HepG2 (cell line): ENCODE data around the gene TGFB2. TPM values are rescaled to one million over a fixed set of nuclear protein-coding genes. Genes with fewer than 3 reads are reported as not detected.

Experiments used
- ATAC-seq: fragments of 200-7000 bp; cut with Tn5 transposase; 3 replicates; pipeline ENCODE4 v1.9.1; 2020; ENCODE audit warnings: mild to moderate bottlenecking, moderate library complexity
- BruUV-seq: library from RNA; stranded (reverse); fragments of 400-500 nt; replicated peaks from 2 replicates; lab custom pipeline; 2021; lab: Mats Ljungman, UMichigan
- CTCF ChIA-PET: fragments of 300-600 bp; formaldehyde crosslinking; extraction: SDS; loops from one replicate; lab custom pipeline; 2021; ENCODE audit warnings: low total read pairs, inconsistent platforms, low intra/inter-chr PET ratio; lab: Yijun Ruan, JAX
- POLR2A ChIA-PET: fragments of 350-600 bp; sonication (Branson Sonifier 250); formaldehyde crosslinking; loops from one replicate; lab custom pipeline; 2020; ENCODE audit warnings: antibody characterized with exemption, inconsistent platforms; lab: Yijun Ruan, JAX
- DNase-seq: peaks from one replicate; pipeline ENCODE4 v3.0.0-alpha.2; 2015; ENCODE audit warnings: low spot score
- FAIRE-seq: peaks from 3 replicates; lab custom pipeline; 2011; peaks lifted over from hg19 to GRCh38; lab: Jason Lieb, UNC
- H2AFZ ChIP-seq: one replicate; pipeline ENCODE4 v1.6.1; 2011; ENCODE audit warnings: low read length, inconsistent platforms
- H3K27ac ChIP-seq: fragments of 300-600 bp; 3 replicates; pipeline ENCODE4 v1.8.0; 2011; ENCODE audit warnings: mixed run types, mild to moderate bottlenecking, mixed read lengths, low read length, inconsistent platforms; ENCODE audit not compliant: insufficient read depth; ENCODE audit errors: extremely low read length
- H3K27me3 ChIP-seq, 2 experiments: fragments of 200-600 bp in 1 of 2; 2 replicates in 1 of 2; 3 replicates in 1 of 2; pipeline versions ENCODE4 v1.6.0 to v1.8.0; 2011; ENCODE audit warnings: low read length in 2 of 2, mild to moderate bottlenecking in 2 of 2, moderate library complexity in 2 of 2, inconsistent platforms in 1 of 2; ENCODE audit not compliant: insufficient read depth in 2 of 2, control insufficient read depth in 1 of 2
- H3K36me3 ChIP-seq, 2 experiments: fragments of 200-600 bp in 1 of 2; replicated peaks in 1 of 2; 2 replicates in 1 of 2; 3 replicates in 1 of 2; pipeline versions ENCODE4 v1.5.1 to v1.8.0; 2011; ENCODE audit warnings: low read length in 2 of 2, inconsistent platforms in 1 of 2; ENCODE audit not compliant: insufficient read depth in 2 of 2, control insufficient read depth in 1 of 2
- H3K4me1 ChIP-seq: 2 replicates; pipeline ENCODE4 v1.5.1; 2012; ENCODE audit warnings: low read length, inconsistent platforms; ENCODE audit not compliant: insufficient read depth
- H3K4me2 ChIP-seq: 2 replicates; pipeline ENCODE4 v1.6.0; 2011; ENCODE audit warnings: low read depth, low read length, inconsistent platforms
- H3K4me3 ChIP-seq, 3 experiments: fragments of 200-600 bp in 1 of 3; sonication (generic), shearing (Covaris generic) in 1 of 3; replicated peaks in 1 of 3; 2 replicates each; pipeline ENCODE4 v1.5.1; 2011 to 2016; ENCODE audit warnings: low read length in 3 of 3, inconsistent platforms in 2 of 3, low read depth in 2 of 3, mild to moderate bottlenecking in 2 of 3, control low read depth in 1 of 3, mixed read lengths in 1 of 3; ENCODE audit not compliant: insufficient read depth in 1 of 3
- H3K79me2 ChIP-seq: one replicate; pipeline ENCODE4 v1.6.1; 2011; ENCODE audit warnings: low read length, inconsistent platforms; ENCODE audit not compliant: insufficient read depth
- H3K9ac ChIP-seq: 2 replicates; pipeline ENCODE4 v1.6.0; 2011; ENCODE audit warnings: mild to moderate bottlenecking, low read depth, low read length, inconsistent platforms; ENCODE audit not compliant: insufficient read depth
- H3K9me3 ChIP-seq: 2 replicates; pipeline ENCODE4 v1.5.1; 2012; ENCODE audit warnings: mild to moderate bottlenecking, low read length
- H4K20me1 ChIP-seq: 2 replicates; pipeline ENCODE4 v1.6.0; 2011; ENCODE audit warnings: inconsistent platforms, mild to moderate bottlenecking, low read length, moderate library complexity; ENCODE audit not compliant: insufficient read depth
- ATF7 ChIP-seq, 2 experiments: fragments of 450-650 bp in 1 of 2; sonication (generic) in 1 of 2; formaldehyde crosslinking in 1 of 2; IDR thresholded peaks; 2 replicates each; pipeline versions ENCODE4 v1.4.0 to v1.6.1; 2016 to 2020; ENCODE audit warnings: antibody characterized with exemption in 1 of 2, mild to moderate bottlenecking in 1 of 2, missing genetic modification reagents in 1 of 2
- FOXJ3 ChIP-seq: sonication (generic); formaldehyde crosslinking; IDR thresholded peaks from 2 replicates; pipeline ENCODE4 v1.4.0; 2020; ENCODE audit warnings: missing genetic modification reagents, mild to moderate bottlenecking, borderline replicate concordance
- HMG20A ChIP-seq: IDR thresholded peaks from 2 replicates; pipeline ENCODE4 v1.6.1; 2016; ENCODE audit warnings: borderline replicate concordance
- KDM6A ChIP-seq: IDR thresholded peaks from 2 replicates; pipeline ENCODE4 v1.6.1; 2016; ENCODE audit warnings: low read depth
- MAF1 ChIP-seq: sonication (generic); formaldehyde crosslinking; IDR thresholded peaks from 2 replicates; pipeline ENCODE4 v1.5.0; 2020; ENCODE audit warnings: missing genetic modification reagents, borderline replicate concordance
- RCOR2 ChIP-seq: IDR thresholded peaks from 2 replicates; pipeline ENCODE4 v1.6.1; 2016; ENCODE audit warnings: missing biosample characterization, missing genetic modification reagents
- ZNF121 ChIP-seq: sonication (generic); formaldehyde crosslinking; IDR thresholded peaks from 2 replicates; pipeline ENCODE4 v1.5.0; 2020; ENCODE audit warnings: mild to moderate bottlenecking, missing genetic modification reagents
- ZNF629 ChIP-seq: sonication (generic); formaldehyde crosslinking; conservative IDR thresholded peaks from 2 replicates; pipeline ENCODE4 v1.5.0; 2020; ENCODE audit warnings: missing genetic modification reagents
- ZNF678 ChIP-seq: sonication (generic); formaldehyde crosslinking; IDR thresholded peaks from 2 replicates; pipeline ENCODE4 v1.4.0; 2020; ENCODE audit warnings: mild to moderate bottlenecking, missing genetic modification reagents
- WGBS: methylation state at CpG from one replicate; pipeline ENCODE4 v1.1.6; 2017; ENCODE audit warnings: low lambda C conversion rate; 5-methylcytosine and 5-hydroxymethylcytosine counted together
- in situ Hi-C: cut with HindIII; loops from 2 replicates; pipeline ENCODE4 v1.10.0; 2017; ENCODE audit warnings: low pct_unique_long_range_greater_than_20kb; ENCODE audit not compliant: extremely low pct_ligation_motif_present
- intact Hi-C: fragments of 100-400 bp; cut with micrococcal nuclease; formaldehyde crosslinking; loops from one replicate; pipeline ENCODE4 v1.10.0; 2022; ENCODE audit not compliant: unreplicated experiment
- polyA plus RNA-seq, 8 experiments: library from polyadenylated mRNA; depleted of rRNA in 3 of 8; stranded (reverse) in 7 of 8; unstranded in 1 of 8; fragments of >200 nt; fragmentation: Illumina TruSeq in 4 of 8; extraction: Trizol in 4 of 8; gene quantifications; 2 replicates each; pipeline versions ENCODE4 v1.2.1 to v1.2.3, GENCODE V29; 2011 to 2016; ENCODE audit warnings: low read depth in 4 of 8, missing spikeins in 1 of 8, mixed read lengths in 1 of 8; ENCODE audit not compliant: insufficient read depth in 1 of 8
- total RNA-seq, 5 experiments: library from RNA; depleted of rRNA; stranded (reverse); fragments of >200 nt; fragmentation: Illumina TruSeq; extraction: Trizol; gene quantifications; 2 replicates each; pipeline ENCODE4 v1.2.3, GENCODE V29; 2016; ENCODE audit warnings: low read depth in 1 of 5
- TF ChIP-seq, protein P1 (sequence below): sonication (generic); formaldehyde crosslinking; IDR thresholded peaks from 2 replicates; pipeline ENCODE4 v1.5.1; 2020; ENCODE audit warnings: mild to moderate bottlenecking, missing genetic modification reagents, borderline replicate concordance
- TF ChIP-seq, protein P2 (sequence below): sonication (generic); formaldehyde crosslinking; IDR thresholded peaks from 2 replicates; pipeline ENCODE4 v1.8.0; 2022; ENCODE audit warnings: missing genetic modification reagents, mild to moderate bottlenecking, moderate library complexity, borderline replicate concordance
- TF ChIP-seq, protein P3 (sequence below): IDR thresholded peaks from 2 replicates; pipeline ENCODE4 v1.6.1; 2016
- TF ChIP-seq, protein P4 (sequence below): sonication (generic); formaldehyde crosslinking; IDR thresholded peaks from 2 replicates; pipeline ENCODE4 v1.8.1; 2023; ENCODE audit warnings: mild to moderate bottlenecking, moderate library complexity, missing genetic modification reagents
- TF ChIP-seq, protein P5 (sequence below): sonication (generic); formaldehyde crosslinking; conservative IDR thresholded peaks from 2 replicates; pipeline ENCODE4 v1.4.0; 2020; ENCODE audit warnings: missing genetic modification reagents

Gene TGFB2
- total and polyA plus RNA-seq, 2 of the 13 experiments (the other 11 are each of a cell fraction or from before 2014, with no cell fraction given): 0.07 TPM; not detected in 1

DNA sequence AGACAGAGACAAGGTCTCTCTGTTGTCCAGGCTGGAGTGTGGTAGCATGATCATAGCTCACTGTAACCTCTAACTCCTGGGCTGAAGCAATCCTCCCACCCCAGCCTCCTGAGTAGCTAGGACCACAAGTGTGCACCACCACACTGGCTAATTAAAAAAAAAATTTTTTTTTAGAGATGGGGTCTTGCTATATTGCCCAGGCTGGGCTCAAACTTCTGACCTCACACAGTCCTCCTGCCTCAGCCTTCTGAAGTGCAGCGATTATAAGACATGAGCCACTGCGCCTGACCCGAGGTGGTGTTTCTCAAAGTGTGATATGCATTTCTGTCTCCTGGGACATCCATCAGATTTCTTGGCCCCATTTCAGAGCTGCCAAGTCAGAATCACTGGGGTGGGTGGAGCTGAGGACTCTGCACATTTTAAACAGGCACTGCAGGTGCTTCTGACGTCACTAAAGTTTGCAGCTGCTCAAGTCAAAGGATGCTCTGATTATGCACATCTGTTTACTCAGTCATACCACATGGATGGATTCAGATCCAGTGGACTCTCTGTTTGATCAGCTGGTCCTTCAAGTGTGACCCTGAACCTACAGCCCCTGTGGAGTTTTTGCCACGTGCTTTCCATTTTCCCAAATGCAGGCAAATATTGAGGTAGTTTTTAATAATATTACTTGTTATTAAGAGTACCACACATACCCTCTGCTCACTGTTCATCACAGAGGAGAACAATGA, 21.4 kb downstream of the TGFB2 start:
- no TSS peak for BruUV-seq
- FAIRE-seq (peak; percentile 47), ATAC-seq (peak; percentile 66), DNase-seq (peak; percentile 86)
- H3K9ac ChIP-seq: no peak overlapping the region; the same call in 1 of the 2 replicates
- no peak overlapping the region for H2AFZ ChIP-seq
- POLR2A ChIA-PET: interaction anchor here (1.2 to 1.8 kb wide), 2 partner anchors 10 to 14 kb away, joined by 4 to 7 read pairs; no protein-coding TSS in a partner anchor
- H4K20me1 ChIP-seq: no peaks in the 10 kb centered on the region
- H3K36me3 ChIP-seq: no peaks in the 10 kb centered on the region
- H3K27me3 ChIP-seq: no peaks in the 10 kb centered on the region
- in situ Hi-C loops: loop anchor here (25.0 kb wide), 1 partner anchor 946 kb away; no protein-coding TSS in a partner anchor
- intact Hi-C loops: loop anchor here (1.0 kb wide), 4 partner anchors 14 to 60 kb away; no protein-coding TSS in a partner anchor
- H3K4me2 ChIP-seq: peak overlapping the region; percentile 54
- peaks cover 68% of the 10 kb centered on the region for H3K4me1 ChIP-seq
- CTCF ChIA-PET: no interaction called here
- no peaks in the 10 kb centered on the region for H3K9me3 ChIP-seq
- no peaks in the 10 kb centered on the region for H3K79me2 ChIP-seq
- 55% methylated on average over 5 of the region's 5 CpGs for WGBS
- H3K27ac ChIP-seq: peak overlapping the region; percentile 54
- H3K4me3 ChIP-seq: no peak overlapping the region; a peak in 1 of 6 replicates
- TF ChIP-seq RCOR2 (peak; percentile 78; the same call in 1 of the 2 replicates), ZNF629 (0 out of 2 replicates have a peak, but pooled peaks have one; percentile 28), KDM6A (CRISPR knock-in tag) (no peak), ZNF678 (no peak), MAF1 (CRISPR knock-in tag) (no peak), ATF7 (IDR thresholded peaks at IDR 0.05) (peak; percentile 62; the same call in 1 of the 2 replicates), ATF7 (CRISPR knock-in tag; IDR thresholded peaks at IDR 0.05) (no peak), ZNF121 (peak; percentile 96), FOXJ3 (CRISPR knock-in tag) (0 out of 2 replicates have a peak, but pooled peaks have one; percentile 13), HMG20A (CRISPR knock-in tag) (peak; percentile 9; the same call in 1 of the 2 replicates)
- TF ChIP-seq, protein P1, sequence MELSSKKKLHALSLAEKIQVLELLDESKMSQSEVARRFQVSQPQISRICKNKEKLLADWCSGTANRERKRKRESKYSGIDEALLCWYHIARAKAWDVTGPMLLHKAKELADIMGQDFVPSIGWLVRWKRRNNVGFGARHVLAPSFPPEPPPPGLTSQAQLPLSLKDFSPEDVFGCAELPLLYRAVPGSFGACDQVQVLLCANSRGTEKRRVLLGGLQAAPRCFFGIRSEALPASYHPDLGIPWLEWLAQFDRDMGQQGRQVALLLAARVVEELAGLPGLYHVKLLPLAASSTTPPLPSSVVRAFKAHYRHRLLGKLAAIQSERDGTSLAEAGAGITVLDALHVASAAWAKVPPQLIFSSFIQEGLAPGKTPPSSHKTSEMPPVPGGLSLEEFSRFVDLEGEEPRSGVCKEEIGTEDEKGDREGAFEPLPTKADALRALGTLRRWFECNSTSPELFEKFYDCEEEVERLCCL (CRISPR knock-in tag): no peak
- TF ChIP-seq, protein P2, sequence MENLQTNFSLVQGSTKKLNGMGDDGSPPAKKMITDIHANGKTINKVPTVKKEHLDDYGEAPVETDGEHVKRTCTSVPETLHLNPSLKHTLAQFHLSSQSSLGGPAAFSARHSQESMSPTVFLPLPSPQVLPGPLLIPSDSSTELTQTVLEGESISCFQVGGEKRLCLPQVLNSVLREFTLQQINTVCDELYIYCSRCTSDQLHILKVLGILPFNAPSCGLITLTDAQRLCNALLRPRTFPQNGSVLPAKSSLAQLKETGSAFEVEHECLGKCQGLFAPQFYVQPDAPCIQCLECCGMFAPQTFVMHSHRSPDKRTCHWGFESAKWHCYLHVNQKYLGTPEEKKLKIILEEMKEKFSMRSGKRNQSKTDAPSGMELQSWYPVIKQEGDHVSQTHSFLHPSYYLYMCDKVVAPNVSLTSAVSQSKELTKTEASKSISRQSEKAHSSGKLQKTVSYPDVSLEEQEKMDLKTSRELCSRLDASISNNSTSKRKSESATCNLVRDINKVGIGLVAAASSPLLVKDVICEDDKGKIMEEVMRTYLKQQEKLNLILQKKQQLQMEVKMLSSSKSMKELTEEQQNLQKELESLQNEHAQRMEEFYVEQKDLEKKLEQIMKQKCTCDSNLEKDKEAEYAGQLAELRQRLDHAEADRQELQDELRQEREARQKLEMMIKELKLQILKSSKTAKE (CRISPR knock-in tag): no peak
- TF ChIP-seq, protein P3, sequence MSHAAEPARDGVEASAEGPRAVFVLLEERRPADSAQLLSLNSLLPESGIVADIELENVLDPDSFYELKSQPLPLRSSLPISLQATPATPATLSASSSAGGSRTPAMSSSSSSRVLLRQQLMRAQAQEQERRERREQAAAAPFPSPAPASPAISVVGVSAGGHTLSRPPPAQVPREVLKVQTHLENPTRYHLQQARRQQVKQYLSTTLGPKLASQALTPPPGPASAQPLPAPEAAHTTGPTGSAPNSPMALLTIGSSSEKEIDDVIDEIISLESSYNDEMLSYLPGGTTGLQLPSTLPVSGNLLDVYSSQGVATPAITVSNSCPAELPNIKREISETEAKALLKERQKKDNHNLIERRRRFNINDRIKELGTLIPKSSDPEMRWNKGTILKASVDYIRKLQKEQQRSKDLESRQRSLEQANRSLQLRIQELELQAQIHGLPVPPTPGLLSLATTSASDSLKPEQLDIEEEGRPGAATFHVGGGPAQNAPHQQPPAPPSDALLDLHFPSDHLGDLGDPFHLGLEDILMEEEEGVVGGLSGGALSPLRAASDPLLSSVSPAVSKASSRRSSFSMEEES (CRISPR knock-in tag): peak; percentile 17; the same call in 1 of the 2 replicates
- TF ChIP-seq, protein P4, sequence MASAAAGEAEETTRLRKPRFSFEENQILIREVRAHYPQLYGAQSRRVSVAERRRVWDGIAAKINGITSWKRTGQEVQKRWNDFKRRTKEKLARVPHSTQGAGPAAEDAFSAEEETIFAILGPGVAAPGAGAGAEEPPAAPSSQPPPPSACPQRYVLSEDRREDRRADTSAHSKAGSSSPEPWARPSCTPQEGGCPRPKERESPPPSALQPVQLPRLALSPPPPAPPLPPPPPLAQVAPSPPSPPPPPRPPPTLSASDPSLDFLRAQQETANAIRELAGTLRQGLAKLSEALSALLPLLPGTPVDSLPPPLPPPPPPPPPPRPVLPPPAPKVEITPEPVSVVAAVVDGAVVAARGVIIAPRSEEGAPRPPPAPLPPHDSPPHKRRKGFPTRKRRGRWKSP: no peak
- TF ChIP-seq, protein P5, sequence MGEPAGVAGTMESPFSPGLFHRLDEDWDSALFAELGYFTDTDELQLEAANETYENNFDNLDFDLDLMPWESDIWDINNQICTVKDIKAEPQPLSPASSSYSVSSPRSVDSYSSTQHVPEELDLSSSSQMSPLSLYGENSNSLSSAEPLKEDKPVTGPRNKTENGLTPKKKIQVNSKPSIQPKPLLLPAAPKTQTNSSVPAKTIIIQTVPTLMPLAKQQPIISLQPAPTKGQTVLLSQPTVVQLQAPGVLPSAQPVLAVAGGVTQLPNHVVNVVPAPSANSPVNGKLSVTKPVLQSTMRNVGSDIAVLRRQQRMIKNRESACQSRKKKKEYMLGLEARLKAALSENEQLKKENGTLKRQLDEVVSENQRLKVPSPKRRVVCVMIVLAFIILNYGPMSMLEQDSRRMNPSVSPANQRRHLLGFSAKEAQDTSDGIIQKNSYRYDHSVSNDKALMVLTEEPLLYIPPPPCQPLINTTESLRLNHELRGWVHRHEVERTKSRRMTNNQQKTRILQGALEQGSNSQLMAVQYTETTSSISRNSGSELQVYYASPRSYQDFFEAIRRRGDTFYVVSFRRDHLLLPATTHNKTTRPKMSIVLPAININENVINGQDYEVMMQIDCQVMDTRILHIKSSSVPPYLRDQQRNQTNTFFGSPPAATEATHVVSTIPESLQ (CRISPR knock-in tag): no peak
